H1 (cell line): Measurements from ENCODE around the gene NFYA. TPM values are rescaled to one million over a fixed set of nuclear protein-coding genes. Genes with fewer than 3 reads are reported as not detected.

Experiments used
- CREB1 ChIP-seq: IDR thresholded peaks from 2 replicates; pipeline ENCODE4 v1.6.1; 2012; ENCODE audit warnings: inconsistent platforms
- FOSL1 ChIP-seq: IDR thresholded peaks from 2 replicates; pipeline ENCODE4 v1.6.1; 2011; ENCODE audit warnings: mild to moderate bottlenecking, low read depth, low read length, moderate library complexity; ENCODE audit not compliant: insufficient read depth
- KDM4A ChIP-seq: IDR thresholded peaks from one replicate; pipeline ENCODE4 v1.7.1; 2012; ENCODE audit warnings: low read depth, mild to moderate bottlenecking, moderate library complexity, low read length, inconsistent platforms; ENCODE audit not compliant: severe bottlenecking
- KDM5A ChIP-seq: fragments of 200-600 bp; IDR thresholded peaks from 2 replicates; pipeline ENCODE4 v1.7.1; 2012; ENCODE audit warnings: mild to moderate bottlenecking, low read length, inconsistent platforms, mixed read lengths
- PHF8 ChIP-seq: fragments of 200-600 bp; sonication (generic); conservative IDR thresholded peaks from 2 replicates; pipeline ENCODE4 v1.7.1; 2012; ENCODE audit warnings: low read depth, mild to moderate bottlenecking, inconsistent platforms, low read length, moderate library complexity
- SP2 ChIP-seq: IDR thresholded peaks from 2 replicates; pipeline ENCODE4 v1.6.1; 2012; ENCODE audit warnings: mild to moderate bottlenecking, low read length, inconsistent platforms
- SP4 ChIP-seq: IDR thresholded peaks from 2 replicates; pipeline ENCODE4 v1.6.1; 2012; ENCODE audit warnings: low read length, inconsistent platforms
- TEAD4 ChIP-seq: IDR thresholded peaks from 2 replicates; pipeline ENCODE4 v1.6.1; 2012; ENCODE audit warnings: low read depth, low read length, inconsistent platforms, mixed read lengths
- polyA plus RNA-seq, 7 experiments: library from polyadenylated mRNA; depleted of rRNA in 3 of 7; stranded (reverse) in 5 of 7; unstranded in 2 of 7; fragments of >200 nt in 5 of 7; fragments of 200-250 nt in 2 of 7; gene quantifications; 1 replicate in 5 of 7; 2 replicates in 1 of 7; 4 replicates in 1 of 7; pipeline versions ENCODE4 v1.2.1 to v1.2.3, GENCODE V29; 2011 to 2013; ENCODE audit warnings: missing spikeins in 2 of 7, mixed read lengths in 2 of 7
- total RNA-seq: library from RNA; stranded (reverse); fragmentation: NEBNext Ultra II Directional; extraction: Animal tissue kit (Norgen Biotek cat#: 25700); gene quantifications from 2 replicates; pipeline ENCODE4 v1.2.1, GENCODE V29; 2021
- TF ChIP-seq, protein P1 (sequence below): fragments of 300-600 bp; sonication (generic); IDR thresholded peaks from 2 replicates; pipeline ENCODE4 v1.7.1; 2012; ENCODE audit warnings: low read length, moderate library complexity, mild to moderate bottlenecking, inconsistent platforms; ENCODE audit not compliant: insufficient replicate concordance
- TF ChIP-seq, protein P2 (sequence below): IDR thresholded peaks from 2 replicates; pipeline ENCODE4 v1.6.1; 2012; ENCODE audit warnings: low read length, inconsistent platforms

Gene NFYA
- total and polyA plus RNA-seq, 2 of the 8 experiments (the other 6 are each of a cell fraction or from before 2014, with no cell fraction given): 19.8 to 33.7 TPM

DNA sequence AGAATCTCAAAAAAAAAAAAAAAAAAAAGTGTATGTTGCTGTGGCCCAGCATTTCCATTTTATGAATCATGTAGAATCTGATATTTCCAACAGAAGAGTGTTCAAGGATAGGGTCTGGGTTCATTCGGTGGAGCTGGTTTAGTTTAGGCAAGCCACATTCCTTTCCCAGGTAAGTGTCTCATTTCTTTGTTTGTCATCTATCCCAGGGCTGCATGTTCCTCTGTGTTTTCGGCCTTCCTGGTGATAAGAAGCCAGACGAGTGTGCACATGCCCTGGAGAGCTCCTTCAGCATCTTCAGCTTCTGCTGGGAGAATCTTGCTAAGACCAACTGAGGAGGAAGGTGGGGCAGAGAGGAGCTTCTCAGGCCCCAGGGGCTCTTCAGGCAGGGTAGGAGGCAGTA, 38.2 kb downstream of the NFYA start (continued):
- TF ChIP-seq, protein P1, sequence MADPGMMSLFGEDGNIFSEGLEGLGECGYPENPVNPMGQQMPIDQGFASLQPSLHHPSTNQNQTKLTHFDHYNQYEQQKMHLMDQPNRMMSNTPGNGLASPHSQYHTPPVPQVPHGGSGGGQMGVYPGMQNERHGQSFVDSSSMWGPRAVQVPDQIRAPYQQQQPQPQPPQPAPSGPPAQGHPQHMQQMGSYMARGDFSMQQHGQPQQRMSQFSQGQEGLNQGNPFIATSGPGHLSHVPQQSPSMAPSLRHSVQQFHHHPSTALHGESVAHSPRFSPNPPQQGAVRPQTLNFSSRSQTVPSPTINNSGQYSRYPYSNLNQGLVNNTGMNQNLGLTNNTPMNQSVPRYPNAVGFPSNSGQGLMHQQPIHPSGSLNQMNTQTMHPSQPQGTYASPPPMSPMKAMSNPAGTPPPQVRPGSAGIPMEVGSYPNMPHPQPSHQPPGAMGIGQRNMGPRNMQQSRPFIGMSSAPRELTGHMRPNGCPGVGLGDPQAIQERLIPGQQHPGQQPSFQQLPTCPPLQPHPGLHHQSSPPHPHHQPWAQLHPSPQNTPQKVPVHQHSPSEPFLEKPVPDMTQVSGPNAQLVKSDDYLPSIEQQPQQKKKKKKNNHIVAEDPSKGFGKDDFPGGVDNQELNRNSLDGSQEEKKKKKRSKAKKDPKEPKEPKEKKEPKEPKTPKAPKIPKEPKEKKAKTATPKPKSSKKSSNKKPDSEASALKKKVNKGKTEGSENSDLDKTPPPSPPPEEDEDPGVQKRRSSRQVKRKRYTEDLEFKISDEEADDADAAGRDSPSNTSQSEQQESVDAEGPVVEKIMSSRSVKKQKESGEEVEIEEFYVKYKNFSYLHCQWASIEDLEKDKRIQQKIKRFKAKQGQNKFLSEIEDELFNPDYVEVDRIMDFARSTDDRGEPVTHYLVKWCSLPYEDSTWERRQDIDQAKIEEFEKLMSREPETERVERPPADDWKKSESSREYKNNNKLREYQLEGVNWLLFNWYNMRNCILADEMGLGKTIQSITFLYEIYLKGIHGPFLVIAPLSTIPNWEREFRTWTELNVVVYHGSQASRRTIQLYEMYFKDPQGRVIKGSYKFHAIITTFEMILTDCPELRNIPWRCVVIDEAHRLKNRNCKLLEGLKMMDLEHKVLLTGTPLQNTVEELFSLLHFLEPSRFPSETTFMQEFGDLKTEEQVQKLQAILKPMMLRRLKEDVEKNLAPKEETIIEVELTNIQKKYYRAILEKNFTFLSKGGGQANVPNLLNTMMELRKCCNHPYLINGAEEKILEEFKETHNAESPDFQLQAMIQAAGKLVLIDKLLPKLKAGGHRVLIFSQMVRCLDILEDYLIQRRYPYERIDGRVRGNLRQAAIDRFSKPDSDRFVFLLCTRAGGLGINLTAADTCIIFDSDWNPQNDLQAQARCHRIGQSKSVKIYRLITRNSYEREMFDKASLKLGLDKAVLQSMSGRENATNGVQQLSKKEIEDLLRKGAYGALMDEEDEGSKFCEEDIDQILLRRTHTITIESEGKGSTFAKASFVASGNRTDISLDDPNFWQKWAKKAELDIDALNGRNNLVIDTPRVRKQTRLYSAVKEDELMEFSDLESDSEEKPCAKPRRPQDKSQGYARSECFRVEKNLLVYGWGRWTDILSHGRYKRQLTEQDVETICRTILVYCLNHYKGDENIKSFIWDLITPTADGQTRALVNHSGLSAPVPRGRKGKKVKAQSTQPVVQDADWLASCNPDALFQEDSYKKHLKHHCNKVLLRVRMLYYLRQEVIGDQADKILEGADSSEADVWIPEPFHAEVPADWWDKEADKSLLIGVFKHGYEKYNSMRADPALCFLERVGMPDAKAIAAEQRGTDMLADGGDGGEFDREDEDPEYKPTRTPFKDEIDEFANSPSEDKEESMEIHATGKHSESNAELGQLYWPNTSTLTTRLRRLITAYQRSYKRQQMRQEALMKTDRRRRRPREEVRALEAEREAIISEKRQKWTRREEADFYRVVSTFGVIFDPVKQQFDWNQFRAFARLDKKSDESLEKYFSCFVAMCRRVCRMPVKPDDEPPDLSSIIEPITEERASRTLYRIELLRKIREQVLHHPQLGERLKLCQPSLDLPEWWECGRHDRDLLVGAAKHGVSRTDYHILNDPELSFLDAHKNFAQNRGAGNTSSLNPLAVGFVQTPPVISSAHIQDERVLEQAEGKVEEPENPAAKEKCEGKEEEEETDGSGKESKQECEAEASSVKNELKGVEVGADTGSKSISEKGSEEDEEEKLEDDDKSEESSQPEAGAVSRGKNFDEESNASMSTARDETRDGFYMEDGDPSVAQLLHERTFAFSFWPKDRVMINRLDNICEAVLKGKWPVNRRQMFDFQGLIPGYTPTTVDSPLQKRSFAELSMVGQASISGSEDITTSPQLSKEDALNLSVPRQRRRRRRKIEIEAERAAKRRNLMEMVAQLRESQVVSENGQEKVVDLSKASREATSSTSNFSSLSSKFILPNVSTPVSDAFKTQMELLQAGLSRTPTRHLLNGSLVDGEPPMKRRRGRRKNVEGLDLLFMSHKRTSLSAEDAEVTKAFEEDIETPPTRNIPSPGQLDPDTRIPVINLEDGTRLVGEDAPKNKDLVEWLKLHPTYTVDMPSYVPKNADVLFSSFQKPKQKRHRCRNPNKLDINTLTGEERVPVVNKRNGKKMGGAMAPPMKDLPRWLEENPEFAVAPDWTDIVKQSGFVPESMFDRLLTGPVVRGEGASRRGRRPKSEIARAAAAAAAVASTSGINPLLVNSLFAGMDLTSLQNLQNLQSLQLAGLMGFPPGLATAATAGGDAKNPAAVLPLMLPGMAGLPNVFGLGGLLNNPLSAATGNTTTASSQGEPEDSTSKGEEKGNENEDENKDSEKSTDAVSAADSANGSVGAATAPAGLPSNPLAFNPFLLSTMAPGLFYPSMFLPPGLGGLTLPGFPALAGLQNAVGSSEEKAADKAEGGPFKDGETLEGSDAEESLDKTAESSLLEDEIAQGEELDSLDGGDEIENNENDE: no peak
- TF ChIP-seq FOSL1: no peak
- no peak for TF ChIP-seq SP2
- TF ChIP-seq, protein P2, sequence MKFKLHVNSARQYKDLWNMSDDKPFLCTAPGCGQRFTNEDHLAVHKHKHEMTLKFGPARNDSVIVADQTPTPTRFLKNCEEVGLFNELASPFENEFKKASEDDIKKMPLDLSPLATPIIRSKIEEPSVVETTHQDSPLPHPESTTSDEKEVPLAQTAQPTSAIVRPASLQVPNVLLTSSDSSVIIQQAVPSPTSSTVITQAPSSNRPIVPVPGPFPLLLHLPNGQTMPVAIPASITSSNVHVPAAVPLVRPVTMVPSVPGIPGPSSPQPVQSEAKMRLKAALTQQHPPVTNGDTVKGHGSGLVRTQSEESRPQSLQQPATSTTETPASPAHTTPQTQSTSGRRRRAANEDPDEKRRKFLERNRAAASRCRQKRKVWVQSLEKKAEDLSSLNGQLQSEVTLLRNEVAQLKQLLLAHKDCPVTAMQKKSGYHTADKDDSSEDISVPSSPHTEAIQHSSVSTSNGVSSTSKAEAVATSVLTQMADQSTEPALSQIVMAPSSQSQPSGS: no peak
- TF ChIP-seq KDM4A: no peak
- no peak for TF ChIP-seq CREB1
- no peak for TF ChIP-seq KDM5A
- no peak for TF ChIP-seq SP4
- TF ChIP-seq PHF8: no peak
- TF ChIP-seq TEAD4: no peak
